GM10248 (cell line): ENCODE measurements around the gene MTG2.

Experiments used
- CTCF ChIA-PET: fragments of 300-600 bp; sonication (Branson Sonifier 250); formaldehyde crosslinking; extraction: SDS; loops from one replicate; lab custom pipeline; 2021; ENCODE audit warnings: antibody characterized with exemption; lab: Yijun Ruan, JAX
- POLR2A ChIA-PET: fragments of 350-650 bp; sonication (Branson Sonifier 250); formaldehyde crosslinking; extraction: SDS; loops from one replicate; lab custom pipeline; 2020; ENCODE audit warnings: antibody characterized with exemption; lab: Yijun Ruan, JAX
- DNase-seq: peaks from one replicate; pipeline ENCODE4 v3.0.0; 2012; ENCODE audit errors: extremely low spot score
- CTCF ChIP-seq: IDR thresholded peaks from 2 replicates; pipeline ENCODE4 v1.5.1; 2012; ENCODE audit warnings: mild to moderate bottlenecking, low read depth; ENCODE audit errors: extremely low read depth, missing control alignments, control extremely low read depth

The MTG2 gene

GRCh38 chr20:62230276-62230675 lies 47.4 kb downstream of the MTG2 start:
- no peak for TF ChIP-seq CTCF
- ChIA-PET POLR2A (no interaction called here), CTCF (no interaction called here)
- no peak for DNase-seq

GRCh38 chr20:62230696-62231095 lies 47.9 kb downstream of the MTG2 start:
- ChIA-PET CTCF (no interaction called here), POLR2A (no interaction called here)
- no peak for DNase-seq
- TF ChIP-seq CTCF = no peak

GRCh38 chr20:62231292-62231691 lies 48.5 kb downstream of the MTG2 start:
- no peak for TF ChIP-seq CTCF
- no peak for DNase-seq
- POLR2A ChIA-PET = no interaction called here
- CTCF ChIA-PET = no interaction called here

- no peak for DNase-seq
- CTCF ChIA-PET = no interaction called here
- TF ChIP-seq CTCF = no peak
- POLR2A ChIA-PET = no interaction called here
Observed at GRCh38 chr20:62232194-62232593, 49.4 kb downstream of the MTG2 start.

GRCh38 chr20:62232770-62233645 lies 50.2 kb downstream of the MTG2 start:
- no peak for TF ChIP-seq CTCF
- POLR2A ChIA-PET = no interaction called here
- DNase-seq = no peak
- CTCF ChIA-PET = interaction anchor here (1.4 kb wide), 1 partner anchor 23 kb away, joined by 3 read pairs; no protein-coding TSS in a partner anchor

GRCh38 chr20:62233684-62234083 lies 50.9 kb downstream of the MTG2 start:
- TF ChIP-seq CTCF = no peak
- CTCF ChIA-PET = interaction anchor here (1.4 kb wide), 1 partner anchor 24 kb away, joined by 3 read pairs; no protein-coding TSS in a partner anchor

More at GRCh38 chr20:62233684-62234083, 50.9 kb downstream of the MTG2 start:
- no peak for DNase-seq
- POLR2A ChIA-PET = no interaction called here
